GM12865 (cell line): ENCODE measurements around the gene FHIP1B.

Experiments
- DNase-seq: peaks from one replicate; pipeline ENCODE4 v3.0.0; 2010; ENCODE audit warnings: low read depth
- H3K4me3 ChIP-seq: 2 replicates; pipeline ENCODE4 v1.5.1; 2011; ENCODE audit warnings: mild to moderate bottlenecking, low read depth, low read length, control low read depth
- TF ChIP-seq, protein P1 (sequence below): IDR thresholded peaks from 2 replicates; pipeline ENCODE4 v1.5.1; 2011; ENCODE audit warnings: low read length, control low read depth, low read depth, inconsistent platforms; ENCODE audit not compliant: insufficient read depth; ENCODE audit errors: missing control alignments

Gene FHIP1B

DNA sequence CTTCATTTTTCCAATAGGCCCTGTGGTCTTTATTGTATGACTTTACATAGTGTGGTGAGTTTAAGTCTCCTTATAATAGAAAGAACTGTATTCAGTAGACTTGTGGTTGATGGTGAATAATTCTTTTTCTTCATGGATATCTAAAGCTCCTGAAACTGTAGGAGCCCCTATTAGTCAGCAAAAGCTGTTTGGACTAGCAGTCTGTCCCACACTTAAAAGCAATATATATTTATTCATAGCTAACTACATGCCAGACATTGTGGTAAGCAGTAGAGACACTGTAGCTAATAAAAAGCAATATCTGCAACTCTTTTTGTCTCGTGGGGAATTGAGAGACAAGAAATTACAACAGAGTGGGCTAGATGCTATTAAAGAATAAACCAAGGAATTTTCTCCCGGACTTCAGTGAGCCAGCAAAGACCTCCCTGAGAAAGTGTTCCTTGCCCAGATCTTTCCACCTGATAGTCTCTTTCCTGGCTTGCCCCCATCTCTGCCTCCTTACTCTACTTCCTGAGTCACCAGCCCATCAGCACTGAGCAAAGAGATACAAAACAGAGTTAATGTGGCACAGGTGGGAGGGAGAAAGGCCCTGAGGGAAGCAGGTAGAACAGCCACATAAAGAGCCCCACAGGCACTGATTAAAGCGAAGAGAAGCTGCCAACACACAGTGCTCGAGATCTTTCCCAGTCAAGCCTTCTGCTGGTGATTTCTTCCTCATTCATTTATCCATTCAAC is 36.8 kb downstream of the FHIP1B start:
- DNase-seq = no peak
- TF ChIP-seq, protein P1, sequence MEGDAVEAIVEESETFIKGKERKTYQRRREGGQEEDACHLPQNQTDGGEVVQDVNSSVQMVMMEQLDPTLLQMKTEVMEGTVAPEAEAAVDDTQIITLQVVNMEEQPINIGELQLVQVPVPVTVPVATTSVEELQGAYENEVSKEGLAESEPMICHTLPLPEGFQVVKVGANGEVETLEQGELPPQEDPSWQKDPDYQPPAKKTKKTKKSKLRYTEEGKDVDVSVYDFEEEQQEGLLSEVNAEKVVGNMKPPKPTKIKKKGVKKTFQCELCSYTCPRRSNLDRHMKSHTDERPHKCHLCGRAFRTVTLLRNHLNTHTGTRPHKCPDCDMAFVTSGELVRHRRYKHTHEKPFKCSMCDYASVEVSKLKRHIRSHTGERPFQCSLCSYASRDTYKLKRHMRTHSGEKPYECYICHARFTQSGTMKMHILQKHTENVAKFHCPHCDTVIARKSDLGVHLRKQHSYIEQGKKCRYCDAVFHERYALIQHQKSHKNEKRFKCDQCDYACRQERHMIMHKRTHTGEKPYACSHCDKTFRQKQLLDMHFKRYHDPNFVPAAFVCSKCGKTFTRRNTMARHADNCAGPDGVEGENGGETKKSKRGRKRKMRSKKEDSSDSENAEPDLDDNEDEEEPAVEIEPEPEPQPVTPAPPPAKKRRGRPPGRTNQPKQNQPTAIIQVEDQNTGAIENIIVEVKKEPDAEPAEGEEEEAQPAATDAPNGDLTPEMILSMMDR = no peak
- no peak overlapping the region for H3K4me3 ChIP-seq

DNA sequence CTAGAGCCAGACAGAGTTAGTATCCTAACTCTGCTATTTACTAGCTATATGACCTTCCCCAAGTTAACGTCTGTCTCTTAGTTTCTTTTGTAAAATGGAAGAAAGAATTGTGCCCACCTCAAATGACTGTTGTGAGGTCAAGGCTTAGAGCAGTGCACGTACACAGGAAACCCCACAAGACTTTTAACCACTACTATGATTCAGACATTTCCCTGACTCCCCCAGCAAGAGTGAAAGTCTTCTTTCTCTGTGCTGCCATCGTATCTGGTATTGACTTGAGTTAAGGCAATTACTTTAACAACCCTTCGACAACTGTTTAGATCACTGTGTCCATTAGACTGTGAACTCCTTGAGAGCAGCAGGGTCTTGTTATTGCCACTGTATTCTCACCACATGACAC is 38.0 kb downstream of the FHIP1B start:
- no peak overlapping the region for H3K4me3 ChIP-seq
- TF ChIP-seq, protein P1 = no peak
- DNase-seq = peak; percentile 38

DNA sequence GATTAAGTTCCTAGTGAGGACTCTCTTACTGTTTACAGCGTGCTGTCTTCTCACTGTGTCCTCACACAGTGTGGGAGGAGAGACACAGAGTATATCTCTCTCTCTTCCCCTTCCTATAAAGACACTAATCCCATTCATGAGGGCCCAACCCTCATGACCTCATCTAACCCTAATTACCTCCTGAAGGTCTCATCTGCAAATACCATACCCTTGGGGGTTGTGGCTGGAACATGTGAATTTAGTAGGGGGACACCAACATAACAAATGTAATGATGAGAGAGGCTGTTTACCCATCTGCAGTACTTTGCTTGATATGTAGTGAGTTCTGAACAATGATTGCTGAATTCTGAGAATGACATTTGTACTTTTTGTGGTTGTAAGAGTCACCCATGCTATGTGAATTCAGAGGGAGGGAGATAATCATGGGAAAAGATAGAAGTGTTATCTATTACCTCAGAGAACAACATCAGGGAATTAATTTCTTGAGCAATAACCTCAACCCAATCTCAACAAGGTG is 40.3 kb downstream of the FHIP1B start:
- no peak overlapping the region for H3K4me3 ChIP-seq
- TF ChIP-seq, protein P1 = no peak
- no peak for DNase-seq

DNA sequence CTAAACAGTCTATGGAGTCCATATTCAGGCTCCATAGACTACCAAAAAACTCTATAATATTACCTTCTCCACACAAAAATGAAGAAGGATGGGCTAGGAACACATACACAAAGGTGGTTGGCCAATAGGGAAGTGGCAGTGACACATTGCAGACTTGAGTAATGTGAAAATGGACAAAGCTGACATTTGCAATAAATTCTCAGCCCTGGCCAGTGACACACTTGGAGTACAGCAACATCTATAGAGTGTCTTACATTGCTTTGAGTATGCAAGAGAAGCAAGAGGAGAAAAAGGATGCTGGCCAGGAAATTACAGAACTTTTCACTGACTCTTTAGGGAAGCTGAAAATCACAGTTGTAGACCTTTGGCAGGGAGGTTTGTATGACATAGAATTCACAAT is 42.7 kb downstream of the FHIP1B start:
- no peak for DNase-seq
- no peak overlapping the region for H3K4me3 ChIP-seq
- TF ChIP-seq, protein P1 = no peak

DNA sequence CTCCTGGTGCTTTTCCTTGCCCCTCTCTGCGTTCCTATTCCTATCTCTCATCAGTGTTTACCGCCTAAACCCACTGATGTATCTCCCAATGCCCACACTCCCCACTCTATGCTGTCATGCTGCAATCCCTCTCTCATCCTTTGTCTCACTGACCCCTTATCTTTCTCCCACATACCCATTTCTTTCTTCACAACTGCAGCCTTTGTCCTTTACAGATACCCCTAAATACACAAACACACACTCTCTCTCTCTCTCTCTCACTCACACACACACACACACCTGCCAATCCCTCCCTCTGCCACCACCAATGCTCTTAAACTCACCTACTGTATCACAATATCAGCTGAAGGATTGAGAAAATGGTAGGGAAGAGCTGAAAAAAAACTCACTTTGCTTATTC is 59.0 kb downstream of the FHIP1B start:
- TF ChIP-seq, protein P1 = no peak
- no peak for DNase-seq
- H3K4me3 ChIP-seq = no peak overlapping the region

DNA sequence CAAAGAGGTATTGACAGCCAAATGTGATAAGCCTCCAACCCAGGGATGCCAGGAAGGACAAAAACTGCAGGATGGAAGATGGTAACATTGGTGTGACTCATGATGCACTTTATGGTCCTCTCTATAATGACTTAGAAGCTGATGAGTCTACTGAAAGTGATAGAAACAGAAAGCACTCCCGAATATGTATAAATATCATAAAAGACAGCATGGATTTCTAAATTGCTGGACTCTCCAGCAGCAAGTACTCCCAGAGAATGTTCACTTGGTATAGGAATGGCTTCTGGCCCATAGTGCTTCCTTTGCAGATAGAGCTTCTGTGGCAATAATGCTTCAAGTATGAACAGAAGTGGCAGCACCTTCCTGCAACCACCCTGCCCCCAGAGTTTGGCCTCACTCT is 64.2 kb downstream of the FHIP1B start, which contains the start of gene OR52B2:
OR52B2 (minus strand) TSS at position 101 of the 400 bp plus-strand sequence; CDS start at position 101, 0 bp downstream.
- TF ChIP-seq, protein P1 = no peak
- no peak for DNase-seq
- no peak within 1 kb of the TSS for H3K4me3 ChIP-seq
